ENCODE measurements around the gene C9orf50. TPM values are rescaled to one million over a fixed set of nuclear protein-coding genes. Genes with fewer than 3 reads are reported as not detected.

The C9orf50 gene
- total and polyA plus RNA-seq, 7 donors: not detected

GRCh38 chr9:129624168-129624759 is 3.4 kb upstream of the C9orf50 start:
- Histone ChIP-seq H3K36me3 (ENCODE audit: insufficient read depth in 1 of 2, low read depth in 1 of 2) (no peaks in the 10 kb centered on the region), H3K27me3 (ENCODE audit: insufficient read depth in 3 of 3, low read length in 2 of 3) (peaks cover 0 to 27% (median 7%) of the 10 kb centered on the region in 3 donors), H3K9me3 (no peaks in the 10 kb centered on the region), H3K27ac (no peak overlapping the region), H3K4me1 (peaks cover 28% of the 10 kb centered on the region), H3K4me3 (no peak overlapping the region)
- intact Hi-C loops (cut with DNase I): no loop called here
- TF ChIP-seq CTCF (IDR thresholded peaks at IDR 0.05): peak; percentile 60
- 46 to 47% (median 46%) methylated on average over 12 of the region's 12 CpGs for WGBS, 3 donors
- peak in 1 of 2 donors; percentile 57 for DNase-seq
- ATAC-seq: no peak

- Histone ChIP-seq H3K27ac (no peak overlapping the region), H3K9me3 (no peaks in the 10 kb centered on the region), H3K4me1 (peaks cover 19% of the 10 kb centered on the region), H3K27me3 (ENCODE audit: insufficient read depth in 3 of 3, low read length in 2 of 3) (peaks cover 0 to 31% (median 7%) of the 10 kb centered on the region in 3 donors), H3K36me3 (ENCODE audit: insufficient read depth in 1 of 2, low read depth in 1 of 2) (no peaks in the 10 kb centered on the region), H3K4me3 (no peak overlapping the region)
- WGBS, 3 donors: 76 to 84% (median 78%) methylated on average over 6 of the region's 6 CpGs
- ATAC-seq (no peak), DNase-seq (no peak)
- TF ChIP-seq CTCF (IDR thresholded peaks at IDR 0.05): no peak
- intact Hi-C loops (cut with DNase I): no loop called here
Observed at GRCh38 chr9:129623331-129623730, 2.4 kb upstream of the C9orf50 start.

- H3K4me1 ChIP-seq: peaks cover 7% of the 10 kb centered on the region
- DNase-seq (no peak), ATAC-seq (peak in 2 of 4 donors; percentile 11 to 27)
- 1% methylated on average over 52 to 82 of the region's 82 CpGs for WGBS, 3 donors
- peak overlapping the region; percentile 64 for H3K4me3 ChIP-seq
- no peaks in the 10 kb centered on the region for H3K36me3 ChIP-seq (ENCODE audit: insufficient read depth in 1 of 2, low read depth in 1 of 2)
- intact Hi-C loops (cut with DNase I): no loop called here
- no peak for TF ChIP-seq CTCF (IDR thresholded peaks at IDR 0.05)
- peaks cover 0 to 31% (median 7%) of the 10 kb centered on the region in 3 donors for H3K27me3 ChIP-seq (ENCODE audit: insufficient read depth in 3 of 3, low read length in 2 of 3)
- no peak overlapping the region for H3K27ac ChIP-seq
- no peaks in the 10 kb centered on the region for H3K9me3 ChIP-seq
Observed at GRCh38 chr9:129619787-129620668, 873 bp downstream of the C9orf50 start.

- Histone ChIP-seq H3K4me1 (peaks cover 7% of the 10 kb centered on the region), H3K27me3 (ENCODE audit: insufficient read depth in 3 of 3, low read length in 2 of 3) (peaks cover 0 to 31% (median 7%) of the 10 kb centered on the region in 3 donors), H3K36me3 (ENCODE audit: insufficient read depth in 1 of 2, low read depth in 1 of 2) (no peaks in the 10 kb centered on the region), H3K27ac (no peak overlapping the region), H3K9me3 (no peaks in the 10 kb centered on the region), H3K4me3 (no peak overlapping the region)
- intact Hi-C loops (cut with DNase I): no loop called here
- 5 to 32% (median 8%) methylated on average over 1 of the region's 1 CpG for WGBS, 3 donors
- no peak for TF ChIP-seq CTCF (IDR thresholded peaks at IDR 0.05)
- no peak for ATAC-seq
- no peak for DNase-seq
Observed at GRCh38 chr9:129617167-129617566, 3.7 kb downstream of the C9orf50 start.
